Activated CD4-positive, alpha-beta memory T cell treated with anti-CD3 and anti-CD28 coated beads, Interleukin-2, amount 10 ng/mL, durations not matched to agents 7 days and 5 days (primary cell): ENCODE results near the gene TTBK2. TPM values are rescaled to one million over a fixed set of nuclear protein-coding genes. Genes with fewer than 3 reads are reported as not detected.

Experiments
- CTCF ChIA-PET: fragments of 350-600 bp; sonication (Branson Sonifier 250); formaldehyde crosslinking; loops from one replicate; lab custom pipeline; 2021; ENCODE audit warnings: antibody characterized with exemption, inconsistent platforms; lab: Charles Lee
- POLR2A ChIA-PET: fragments of 350-600 bp; sonication (Branson Sonifier 250); formaldehyde crosslinking; loops from one replicate; lab custom pipeline; 2021; ENCODE audit warnings: antibody characterized with exemption; lab: Charles Lee
- DNase-seq: peaks from one replicate; pipeline ENCODE4 v3.0.0-alpha.2; 2020
- H3K27ac Mint-ChIP-seq: one replicate; pipeline ENCODE4 v1.8.0; 2021; ENCODE audit warnings: mild to moderate bottlenecking, mixed read lengths
- H3K27me3 Mint-ChIP-seq: one replicate; pipeline ENCODE4 v1.8.0; 2021; ENCODE audit warnings: mixed read lengths
- H3K36me3 Mint-ChIP-seq: one replicate; pipeline ENCODE4 v1.8.0; 2021; ENCODE audit warnings: low read depth, mixed read lengths
- H3K4me1 Mint-ChIP-seq: one replicate; pipeline ENCODE4 v1.8.0; 2021; ENCODE audit warnings: mixed read lengths
- H3K4me3 Mint-ChIP-seq: one replicate; pipeline ENCODE4 v1.8.0; 2021; ENCODE audit warnings: mild to moderate bottlenecking, mixed read lengths
- H3K9me3 Mint-ChIP-seq: one replicate; pipeline ENCODE4 v1.8.0; 2021; ENCODE audit warnings: mixed read lengths
- total RNA-seq, 2 experiments: library from RNA; stranded (reverse); gene quantifications; one replicate each; pipeline ENCODE4 v1.2.3, GENCODE V29; 2021

TTBK2 gene
- total RNA-seq, 2 experiments from 2014 or later, result 14.6 to 18.6 TPM

DNA sequence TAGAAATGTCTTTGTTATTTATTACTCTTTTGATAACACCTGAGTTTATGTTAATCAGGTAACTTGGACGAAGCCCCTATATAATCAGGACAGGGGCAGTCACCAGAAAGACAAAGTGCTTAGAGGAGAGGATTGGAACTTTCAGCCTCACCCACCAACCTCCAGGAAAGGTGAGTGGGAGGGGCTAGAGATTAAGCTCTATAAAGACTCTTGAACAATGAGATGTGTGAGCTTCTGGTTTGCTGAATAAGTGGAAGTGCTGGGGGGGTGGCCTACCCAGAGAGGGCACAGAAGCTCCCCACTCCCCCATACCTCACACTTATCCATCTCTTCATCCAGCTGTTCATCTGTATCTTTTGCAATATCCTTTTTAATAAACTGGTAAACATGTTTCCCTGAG lies 73.9 kb downstream of the TTBK2 start:
- H3K4me3 Mint-ChIP-seq, result no peak overlapping the region
- ChIA-PET CTCF (no interaction called here), POLR2A (no interaction called here)
- no peak overlapping the region for H3K27ac Mint-ChIP-seq
- H3K9me3 Mint-ChIP-seq, result peaks cover 4% of the 10 kb centered on the region
- no peaks in the 10 kb centered on the region for H3K4me1 Mint-ChIP-seq
- DNase-seq, result no peak
- H3K27me3 Mint-ChIP-seq, result no peaks in the 10 kb centered on the region
- peaks cover 6% of the 10 kb centered on the region for H3K36me3 Mint-ChIP-seq

DNA sequence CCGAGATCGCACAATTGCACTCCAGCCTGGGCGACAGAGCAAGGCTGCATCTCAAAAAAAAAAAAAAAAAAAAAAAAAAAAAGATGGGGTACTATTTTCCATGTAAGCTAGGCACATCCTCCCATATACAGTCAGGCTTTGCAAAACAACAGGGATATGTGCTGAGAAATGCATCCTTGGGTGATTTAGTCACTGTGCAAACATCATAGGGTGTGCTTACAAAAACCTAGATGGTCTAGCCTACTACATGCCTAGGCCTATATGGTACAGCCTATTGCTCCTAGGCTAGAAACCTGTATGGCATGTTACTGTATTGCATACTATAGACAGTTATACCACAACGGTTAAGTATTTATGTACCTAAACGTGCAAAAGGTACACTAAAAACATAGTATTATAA lies 75.0 kb downstream of the TTBK2 start:
- Mint-ChIP-seq H3K27me3 (no peaks in the 10 kb centered on the region), H3K4me3 (no peak overlapping the region), H3K36me3 (peaks cover 6% of the 10 kb centered on the region), H3K27ac (no peak overlapping the region), H3K9me3 (peaks cover 4% of the 10 kb centered on the region), H3K4me1 (no peaks in the 10 kb centered on the region)
- ChIA-PET POLR2A (no interaction called here), CTCF (no interaction called here)
- no peak for DNase-seq

DNA sequence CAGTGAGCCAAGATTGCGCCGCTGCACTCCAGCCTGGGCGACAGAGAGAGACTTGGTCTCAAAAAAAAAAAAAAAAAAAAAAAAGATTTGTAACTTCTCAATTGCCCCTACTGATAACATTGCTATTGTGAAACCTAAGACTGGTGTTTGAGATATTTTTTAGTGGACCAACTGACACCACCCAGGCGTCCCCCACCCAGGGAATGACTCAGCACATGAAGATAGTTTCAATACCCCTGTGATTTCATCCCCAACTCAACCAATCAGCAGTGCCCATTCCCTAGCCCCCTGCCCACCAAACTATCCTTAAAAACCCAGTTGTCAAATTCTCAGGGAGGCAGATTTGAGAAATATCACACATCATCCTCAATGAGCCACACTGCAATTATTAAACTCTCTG lies 76.9 kb downstream of the TTBK2 start:
- H3K4me1 Mint-ChIP-seq, result no peaks in the 10 kb centered on the region
- POLR2A ChIA-PET, result no interaction called here

DNA sequence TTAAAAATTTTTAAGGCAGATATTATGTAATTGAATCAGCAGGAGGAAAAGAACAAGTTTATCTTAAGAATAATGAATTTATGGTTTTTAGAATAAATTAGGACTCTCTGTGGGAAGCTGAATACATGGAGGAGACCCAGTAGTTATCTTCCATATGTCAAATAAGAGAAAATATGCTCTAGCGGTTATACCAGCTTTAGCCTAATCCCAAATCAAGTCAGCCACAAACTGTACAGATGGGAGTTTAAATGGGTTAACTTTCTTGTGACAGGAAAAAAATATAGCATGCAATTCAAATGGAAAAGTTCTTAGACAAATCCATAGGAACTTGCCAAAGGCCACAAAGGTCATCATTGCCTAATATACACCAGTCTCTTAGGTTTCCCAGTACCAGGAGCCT lies 84.3 kb downstream of the TTBK2 start:
- ChIA-PET CTCF (no interaction called here), POLR2A (no interaction called here)
- Mint-ChIP-seq H3K4me3 (no peak overlapping the region), H3K36me3 (no peaks in the 10 kb centered on the region), H3K9me3 (no peaks in the 10 kb centered on the region), H3K4me1 (no peaks in the 10 kb centered on the region), H3K27me3 (no peaks in the 10 kb centered on the region), H3K27ac (no peak overlapping the region)
- DNase-seq, result no peak

More for the DNA sequence above, 76.9 kb downstream of the TTBK2 start:
- CTCF ChIA-PET, result interaction anchor here (0.7 kb wide), 2 partner anchors 21 to 1445 kb away, joined by 3 to 6 read pairs; partner anchors contain the start of gene GOLM2
- Mint-ChIP-seq H3K27ac (no peak overlapping the region), H3K4me3 (no peak overlapping the region), H3K36me3 (peaks cover 6% of the 10 kb centered on the region), H3K9me3 (peaks cover 4% of the 10 kb centered on the region), H3K27me3 (no peaks in the 10 kb centered on the region)
- DNase-seq, result no peak

DNA sequence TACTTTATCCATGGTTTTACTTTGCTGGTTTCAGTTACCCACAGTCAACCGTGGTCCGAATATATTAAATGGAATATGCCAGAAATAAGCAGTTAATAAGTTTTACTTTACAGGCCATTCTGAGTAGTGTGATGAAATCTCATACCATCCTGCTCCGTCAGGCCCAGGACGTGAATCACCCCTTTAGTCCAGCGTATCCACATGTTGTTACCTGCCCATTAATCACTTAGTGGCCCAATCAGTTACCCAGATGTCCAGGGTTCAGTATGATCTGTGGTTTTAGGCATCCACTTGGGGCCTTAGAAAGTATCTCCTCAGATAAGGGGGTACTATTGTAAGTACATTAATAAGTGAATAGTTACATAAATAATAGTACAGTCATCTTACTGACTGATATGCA lies 88.0 kb downstream of the TTBK2 start:
- no peaks in the 10 kb centered on the region for H3K9me3 Mint-ChIP-seq
- no peaks in the 10 kb centered on the region for H3K27me3 Mint-ChIP-seq
- H3K4me1 Mint-ChIP-seq, result no peaks in the 10 kb centered on the region
- H3K4me3 Mint-ChIP-seq, result no peak overlapping the region
- ChIA-PET CTCF (interaction anchor here (0.7 kb wide), 1 partner anchor 251 kb away, joined by 3 read pairs; no protein-coding TSS in a partner anchor), POLR2A (no interaction called here)
- no peak overlapping the region for H3K27ac Mint-ChIP-seq
- no peak for DNase-seq
- no peaks in the 10 kb centered on the region for H3K36me3 Mint-ChIP-seq

DNA sequence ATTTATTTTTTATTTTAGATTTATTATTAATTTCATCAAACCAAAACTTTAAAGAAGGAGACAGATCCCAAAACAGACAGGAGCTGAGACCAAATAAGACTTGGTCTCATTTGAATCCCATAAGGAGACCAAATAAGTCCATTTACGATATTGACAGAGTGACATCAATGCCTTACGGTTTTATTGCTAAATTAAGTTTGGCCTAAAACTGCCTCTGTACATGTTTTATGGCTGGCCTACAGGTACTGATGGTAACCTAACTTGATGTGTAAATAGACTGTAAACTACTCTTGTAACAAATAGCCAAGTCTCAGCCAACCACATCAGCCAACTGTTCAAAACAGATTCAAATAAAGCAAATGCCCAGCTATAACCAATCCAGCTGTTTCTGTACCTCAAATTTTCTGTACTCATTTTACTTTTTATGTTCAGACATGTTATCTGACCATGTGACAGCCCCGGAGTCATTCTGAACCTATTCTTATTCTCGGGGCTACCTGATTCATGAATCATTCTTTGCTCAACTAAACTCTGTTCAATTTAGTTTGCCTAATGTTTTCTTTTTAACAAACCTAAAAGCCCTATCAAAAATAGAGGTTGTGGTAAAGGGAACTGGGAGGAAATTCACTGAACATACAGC lies 94.2 kb downstream of the TTBK2 start:
- Mint-ChIP-seq H3K27me3 (no peaks in the 10 kb centered on the region), H3K9me3 (no peaks in the 10 kb centered on the region), H3K27ac (no peak overlapping the region), H3K36me3 (peaks cover 11% of the 10 kb centered on the region), H3K4me3 (no peak overlapping the region), H3K4me1 (no peaks in the 10 kb centered on the region)
- CTCF ChIA-PET, result no interaction called here
- POLR2A ChIA-PET, result no interaction called here
- DNase-seq, result no peak

DNA sequence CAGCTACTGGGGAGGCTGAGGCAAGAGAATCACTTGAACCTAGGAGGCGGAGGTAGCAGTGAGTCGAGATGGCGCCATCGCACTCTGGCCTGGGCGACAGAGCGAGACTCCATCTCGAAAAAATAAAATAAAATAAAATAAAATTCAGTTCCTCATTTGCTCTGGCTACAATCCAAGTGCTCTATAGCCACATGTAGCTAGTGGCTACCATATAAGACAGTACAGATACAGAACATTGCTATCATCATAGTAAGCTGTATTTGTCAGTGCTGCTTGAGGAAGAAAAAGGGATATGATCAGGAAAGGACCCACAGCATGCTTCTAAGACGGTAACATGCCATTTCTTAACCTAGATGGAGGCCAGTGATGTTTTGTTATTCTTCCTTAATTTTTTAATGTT lies 95.0 kb downstream of the TTBK2 start:
- POLR2A ChIA-PET, result no interaction called here
- Mint-ChIP-seq H3K36me3 (peaks cover 11% of the 10 kb centered on the region), H3K9me3 (no peaks in the 10 kb centered on the region), H3K27me3 (no peaks in the 10 kb centered on the region), H3K4me1 (no peaks in the 10 kb centered on the region), H3K27ac (no peak overlapping the region), H3K4me3 (no peak overlapping the region)
- CTCF ChIA-PET, result no interaction called here
- DNase-seq, result no peak

DNA sequence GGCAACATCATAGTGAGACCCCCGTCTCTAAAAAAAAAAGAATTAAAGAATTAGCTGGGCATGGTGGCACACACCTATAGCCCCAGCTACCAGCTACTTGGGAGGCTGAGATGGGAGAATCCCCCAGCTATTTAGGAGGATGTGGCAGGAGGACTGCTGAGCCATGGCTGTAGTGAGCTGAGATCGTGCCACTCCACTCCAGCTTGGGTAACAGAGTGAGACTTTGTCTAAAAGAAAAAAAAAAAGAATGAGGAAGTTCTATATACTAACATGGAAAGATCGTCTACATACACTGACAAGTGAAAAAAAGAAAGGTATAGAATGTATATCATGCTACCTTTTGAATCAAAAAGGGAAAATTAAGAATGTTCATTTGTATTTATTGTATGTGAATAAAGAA lies 99.8 kb downstream of the TTBK2 start:
- Mint-ChIP-seq H3K27ac (no peak overlapping the region), H3K4me1 (no peaks in the 10 kb centered on the region), H3K36me3 (peaks cover 8% of the 10 kb centered on the region), H3K27me3 (no peaks in the 10 kb centered on the region), H3K9me3 (no peaks in the 10 kb centered on the region), H3K4me3 (no peak overlapping the region)
- CTCF ChIA-PET, result interaction anchor here (0.7 kb wide), 1 partner anchor 1127 kb away, joined by 3 read pairs; no protein-coding TSS in a partner anchor
- POLR2A ChIA-PET, result no interaction called here
- no peak for DNase-seq

DNA sequence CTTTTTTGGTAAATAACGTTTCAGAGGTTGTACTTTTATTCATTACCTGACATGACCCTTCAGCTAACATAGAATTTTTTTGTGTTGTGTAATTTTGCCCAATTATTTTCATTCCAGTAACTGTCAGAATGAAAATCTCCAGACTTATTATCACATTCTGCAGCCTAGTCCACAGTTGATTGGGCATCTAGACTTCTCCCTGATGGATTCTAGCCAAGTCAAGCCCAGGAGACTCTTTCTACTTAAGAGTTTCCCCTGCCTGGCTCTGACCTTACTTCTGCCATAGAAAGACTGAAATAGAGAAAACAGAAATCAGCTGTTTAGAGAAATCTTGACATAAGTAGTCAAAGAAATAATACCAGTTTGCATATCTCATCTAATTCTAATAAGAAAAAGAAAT lies 100.8 kb downstream of the TTBK2 start:
- ChIA-PET CTCF (no interaction called here), POLR2A (no interaction called here)
- Mint-ChIP-seq H3K27ac (no peak overlapping the region), H3K36me3 (peaks cover 8% of the 10 kb centered on the region), H3K4me1 (no peaks in the 10 kb centered on the region), H3K9me3 (no peaks in the 10 kb centered on the region), H3K4me3 (no peak overlapping the region), H3K27me3 (no peaks in the 10 kb centered on the region)
- no peak for DNase-seq

DNA sequence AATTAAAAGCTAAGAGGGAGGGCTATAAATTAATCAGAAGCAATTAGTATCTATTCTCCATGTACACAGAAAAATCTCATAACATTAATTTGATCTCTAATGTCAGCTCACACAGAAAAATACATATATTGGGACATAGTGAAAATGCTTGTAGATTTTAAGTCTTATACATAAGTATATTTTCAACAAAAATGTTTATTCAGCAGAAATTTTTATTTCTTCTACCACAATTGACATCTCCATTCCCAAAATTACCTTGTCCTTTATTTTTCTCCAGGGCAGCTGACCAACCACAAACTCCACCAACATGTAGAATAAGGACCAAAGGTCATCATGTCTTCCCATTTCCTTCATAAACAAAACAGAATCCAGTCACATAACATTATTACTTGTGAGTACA lies 109.1 kb downstream of the TTBK2 start:
- H3K27me3 Mint-ChIP-seq, result no peaks in the 10 kb centered on the region
- ChIA-PET CTCF (interaction anchor here (1.2 kb wide), 1 partner anchor 10 kb away, joined by 5 read pairs; no protein-coding TSS in a partner anchor), POLR2A (interaction anchor here (0.6 to 1.3 kb wide), 2 partner anchors 10 to 1721 kb away, joined by 4 read pairs; no protein-coding TSS in a partner anchor)
- no peaks in the 10 kb centered on the region for H3K9me3 Mint-ChIP-seq
- H3K27ac Mint-ChIP-seq, result no peak overlapping the region
- peaks cover 6% of the 10 kb centered on the region for H3K36me3 Mint-ChIP-seq
- H3K4me3 Mint-ChIP-seq, result no peak overlapping the region
- DNase-seq, result no peak
- H3K4me1 Mint-ChIP-seq, result no peaks in the 10 kb centered on the region

DNA sequence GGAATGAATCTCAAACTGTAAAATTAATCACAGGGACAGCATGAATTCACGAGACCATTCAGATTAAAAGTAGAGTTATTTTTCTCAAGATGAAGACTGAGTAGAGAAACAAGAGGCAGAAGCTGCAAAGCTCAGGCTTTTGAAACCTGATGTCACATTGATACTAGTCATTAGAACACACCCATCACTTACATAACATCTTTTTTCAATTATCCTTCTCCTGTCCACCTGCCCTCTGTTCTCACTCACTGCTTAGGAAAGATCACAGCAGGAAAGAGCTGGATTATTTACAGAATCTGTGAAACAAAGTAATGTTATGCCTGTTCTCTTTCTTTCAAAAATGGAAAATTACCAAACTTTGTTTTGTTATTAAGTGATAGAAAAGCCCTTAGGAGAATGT lies 111.7 kb downstream of the TTBK2 start:
- CTCF ChIA-PET, result no interaction called here
- no peak for DNase-seq
- Mint-ChIP-seq H3K4me1 (no peaks in the 10 kb centered on the region), H3K4me3 (no peak overlapping the region), H3K27ac (no peak overlapping the region), H3K36me3 (peaks cover 6% of the 10 kb centered on the region), H3K27me3 (no peaks in the 10 kb centered on the region), H3K9me3 (no peaks in the 10 kb centered on the region)
- POLR2A ChIA-PET, result no interaction called here

DNA sequence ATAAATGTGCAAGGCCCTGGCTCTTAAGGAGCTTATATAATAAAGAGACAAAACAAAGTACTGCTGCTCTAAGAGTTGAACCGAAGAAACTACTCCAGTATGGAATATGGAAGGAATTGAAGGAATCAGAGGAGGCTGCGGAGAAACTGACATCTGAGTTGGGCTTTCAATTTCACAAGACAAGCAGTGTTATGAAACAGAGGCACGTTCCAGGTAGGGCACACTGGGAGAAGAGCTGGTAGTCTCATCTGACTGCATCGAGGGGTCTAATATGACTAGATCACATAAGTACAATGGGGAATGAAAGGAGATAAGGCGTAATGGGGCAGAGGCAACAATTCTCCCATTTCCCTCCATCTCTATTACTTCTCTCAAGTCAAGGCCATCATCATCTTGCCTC lies 115.3 kb downstream of the TTBK2 start:
- no peaks in the 10 kb centered on the region for H3K27me3 Mint-ChIP-seq
- ChIA-PET CTCF (no interaction called here), POLR2A (no interaction called here)
- DNase-seq, result no peak
- no peak overlapping the region for H3K27ac Mint-ChIP-seq
- no peaks in the 10 kb centered on the region for H3K4me1 Mint-ChIP-seq
- peaks cover 6% of the 10 kb centered on the region for H3K36me3 Mint-ChIP-seq
- H3K9me3 Mint-ChIP-seq, result no peaks in the 10 kb centered on the region
- no peak overlapping the region for H3K4me3 Mint-ChIP-seq

DNA sequence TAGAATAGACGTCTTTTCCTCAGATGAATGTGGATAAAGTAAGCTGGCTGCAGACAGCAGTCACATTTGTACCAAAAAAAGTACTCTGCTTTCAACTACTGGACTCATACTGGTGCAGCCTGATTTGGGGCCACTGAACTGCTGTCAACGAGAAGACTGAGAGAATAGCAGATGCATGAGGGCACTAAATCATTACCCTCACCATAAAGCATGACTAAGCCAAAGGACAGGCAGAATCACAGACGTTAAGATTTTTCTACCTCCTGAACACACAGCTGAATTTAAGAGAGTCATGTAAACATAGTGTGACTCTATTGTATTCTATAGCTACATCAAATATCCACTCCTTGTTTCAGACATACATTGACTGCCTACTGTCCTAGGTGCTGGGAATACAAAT lies 115.8 kb downstream of the TTBK2 start:
- CTCF ChIA-PET, result no interaction called here
- Mint-ChIP-seq H3K4me1 (no peaks in the 10 kb centered on the region), H3K9me3 (no peaks in the 10 kb centered on the region), H3K4me3 (no peak overlapping the region), H3K36me3 (peaks cover 5% of the 10 kb centered on the region), H3K27me3 (no peaks in the 10 kb centered on the region), H3K27ac (no peak overlapping the region)
- no peak for DNase-seq
- POLR2A ChIA-PET, result no interaction called here

DNA sequence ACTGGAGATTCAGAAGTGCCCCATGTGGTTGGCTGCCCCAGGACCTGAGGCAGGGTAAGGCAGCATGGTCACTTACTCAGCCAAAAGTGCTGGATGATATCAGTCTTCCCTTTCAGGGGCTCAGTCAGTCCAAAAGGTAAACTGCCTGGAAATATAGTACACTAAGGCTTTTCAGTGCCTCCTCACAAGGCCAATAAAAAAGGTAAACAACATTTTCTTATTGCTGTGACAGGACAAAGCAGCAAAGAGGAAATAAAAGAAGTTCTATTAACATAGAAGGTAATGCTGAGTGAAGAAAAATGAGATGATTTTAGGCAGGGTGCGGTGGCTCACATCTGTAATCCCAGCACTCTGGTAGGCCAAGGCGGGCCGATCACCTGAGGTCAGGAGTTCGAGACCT lies 117.1 kb downstream of the TTBK2 start:
- ChIA-PET CTCF (no interaction called here), POLR2A (no interaction called here)
- Mint-ChIP-seq H3K9me3 (no peaks in the 10 kb centered on the region), H3K4me3 (no peak overlapping the region), H3K27me3 (no peaks in the 10 kb centered on the region), H3K36me3 (peaks cover 5% of the 10 kb centered on the region), H3K27ac (no peak overlapping the region), H3K4me1 (no peaks in the 10 kb centered on the region)
- no peak for DNase-seq
